Measurements from ENCODE around the gene PI4KA. TPM values are rescaled to one million over a fixed set of nuclear protein-coding genes. Genes with fewer than 3 reads are reported as not detected.
"Not testable (repeated sequence)": the region's sequence is repeated elsewhere in the genome, so short reads cannot be mapped to it uniquely, and the experiment has no call there.

The PI4KA gene
- total RNA-seq, 4 donors from 2014 or later: 76.5 to 164 (median 115) TPM

DNA sequence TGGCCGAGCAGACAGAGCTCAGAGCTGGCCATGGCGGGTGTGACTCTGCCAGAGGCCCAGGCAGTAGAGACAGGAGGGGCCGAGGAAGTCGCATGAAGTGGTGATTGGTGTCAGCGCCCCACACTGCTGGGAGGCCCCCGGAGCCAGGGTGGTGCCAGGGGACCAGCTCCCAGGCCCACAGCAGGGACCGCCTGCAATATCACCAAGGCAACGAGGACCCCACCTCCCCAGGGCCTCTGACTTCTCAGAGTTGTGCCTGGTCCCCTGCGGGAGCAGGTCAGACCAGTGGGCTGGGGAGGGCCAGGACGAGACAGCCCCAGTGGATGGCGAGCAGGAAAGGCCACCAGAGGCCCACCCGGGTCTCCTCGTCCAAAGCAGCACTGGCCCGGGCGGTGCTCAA, 189.1 kb downstream of the PI4KA start:
- H3K36me3 ChIP-seq, H3K27ac ChIP-seq: not testable (repeated sequence)
- 100% methylated on average over 2 of the region's 15 CpGs; no CpG with 5 or more reads in 1 of the 2 donors for WGBS, 2 donors

DNA sequence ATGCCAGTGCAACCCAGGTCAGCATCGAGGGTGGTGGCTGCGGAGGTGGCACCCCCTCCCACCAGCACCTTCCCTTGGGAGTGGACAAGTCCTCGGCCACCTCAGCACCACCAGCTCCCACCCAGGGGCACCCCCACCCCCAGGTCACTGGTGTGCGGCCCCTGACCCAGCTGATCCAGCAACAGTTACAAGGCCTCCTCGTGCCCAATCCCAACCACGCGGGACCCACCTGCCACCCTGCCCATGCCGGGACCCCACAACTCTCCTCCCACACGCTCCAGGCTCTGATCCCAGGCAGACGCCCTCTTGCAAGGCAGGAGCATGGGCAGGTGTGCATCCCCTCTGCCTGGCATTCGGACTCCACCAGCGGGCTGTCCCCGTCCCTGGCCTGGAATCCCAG, 189.8 kb downstream of the PI4KA start:
- not testable (repeated sequence) for H3K4me1 ChIP-seq; H3K36me3 ChIP-seq; H3K9me3 ChIP-seq; H3K4me3 ChIP-seq; H3K27ac ChIP-seq; DNase-seq (ENCODE audit: low spot score in 2 of 2)
- 88 to 96% methylated on average over 8 to 10 of the region's 13 CpGs for WGBS, 2 donors
- H3K27me3 ChIP-seq: peaks cover 0 to 27% of the 10 kb centered on the region in 2 donors

More for the DNA sequence above, 189.1 kb downstream of the PI4KA start:
- not testable (repeated sequence) for H3K9me3 ChIP-seq; H3K4me3 ChIP-seq; DNase-seq (ENCODE audit: low spot score in 2 of 2); H3K4me1 ChIP-seq
- H3K27me3 ChIP-seq: peaks cover 0 to 27% of the 10 kb centered on the region in 2 donors

DNA sequence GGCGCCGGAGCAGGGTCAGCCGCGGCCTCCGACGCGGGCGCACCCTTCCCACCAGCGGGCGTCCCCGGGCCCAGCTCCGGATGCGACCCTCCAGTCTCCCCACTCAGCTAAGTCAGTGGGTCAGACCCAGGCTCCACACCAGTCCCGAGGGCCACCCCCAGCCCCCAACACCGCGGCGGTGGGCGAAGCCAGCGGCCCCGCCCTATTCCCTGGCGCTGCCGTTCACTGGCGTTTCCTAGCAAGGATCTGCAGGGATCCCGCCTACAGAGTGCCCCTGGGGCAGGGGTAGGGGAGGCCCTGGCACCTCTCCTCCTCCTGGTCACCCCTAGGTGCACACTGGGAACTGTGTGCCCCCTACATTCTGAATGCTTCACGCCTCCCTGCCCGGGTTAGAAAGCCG, 190.4 kb downstream of the PI4KA start:
- not testable (repeated sequence) for H3K36me3 ChIP-seq; H3K4me3 ChIP-seq; H3K27ac ChIP-seq; H3K4me1 ChIP-seq; DNase-seq (ENCODE audit: low spot score in 2 of 2)
- Histone ChIP-seq H3K9me3 (peaks cover 0 to 10% (median 0%) of the 10 kb centered on the region in 4 donors), H3K27me3 (peaks cover 0 to 23% of the 10 kb centered on the region in 2 donors)
- 87 to 93% methylated on average over 7 to 19 of the region's 27 CpGs for WGBS, 2 donors

DNA sequence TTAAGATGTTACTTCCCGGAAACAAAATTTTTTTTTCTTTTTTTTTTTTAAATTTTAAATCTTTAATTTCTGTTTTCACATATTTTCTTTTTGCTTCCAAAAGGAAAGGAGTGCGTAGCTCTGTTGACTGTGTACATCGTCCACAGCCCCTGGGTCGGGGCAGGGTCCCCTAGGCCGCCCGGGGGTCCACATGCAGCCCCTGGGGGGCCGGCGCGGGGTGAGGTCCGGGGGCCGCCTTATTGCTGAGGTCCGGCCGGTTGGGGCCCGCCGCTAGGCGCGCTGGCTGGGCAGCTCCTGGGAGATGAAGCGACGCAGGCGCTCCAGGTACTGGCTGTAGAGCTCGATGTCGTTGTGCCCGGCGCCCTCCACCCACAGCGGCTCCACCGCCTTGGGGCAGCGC, 191.1 kb downstream of the PI4KA start:
- not testable (repeated sequence) for DNase-seq (ENCODE audit: low spot score in 2 of 2); H3K36me3 ChIP-seq; H3K27ac ChIP-seq; H3K4me3 ChIP-seq; H3K4me1 ChIP-seq
- Histone ChIP-seq H3K27me3 (peaks cover 0 to 17% of the 10 kb centered on the region in 2 donors), H3K9me3 (peaks cover 0 to 16% (median 0%) of the 10 kb centered on the region in 4 donors)
- WGBS, 2 donors: 76 to 89% methylated on average over 12 to 15 of the region's 27 CpGs

DNA sequence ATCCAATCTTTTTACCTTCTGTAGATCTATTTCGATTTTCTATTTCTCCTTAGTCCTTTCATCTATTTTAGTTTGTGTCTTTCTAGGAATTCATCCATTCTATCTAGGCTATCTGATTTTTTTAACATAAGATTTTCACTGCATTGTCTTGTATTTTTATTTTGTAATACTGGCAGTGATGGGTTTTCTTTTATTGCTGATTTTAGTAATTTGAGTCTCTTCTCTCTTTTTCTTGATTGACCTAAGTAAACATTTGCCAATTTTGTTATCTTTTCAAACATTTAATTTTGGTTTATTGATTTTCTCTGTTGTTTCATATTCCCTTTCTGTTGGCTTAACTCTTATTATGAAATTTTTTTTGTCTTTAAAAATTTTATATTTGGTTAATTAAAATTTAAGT, 192.1 kb downstream of the PI4KA start:
- WGBS, 2 donors: 82 to 85% methylated on average over 1 of the region's 1 CpG
- H3K4me1 ChIP-seq: no peaks in the 10 kb centered on the region
- no peak overlapping the region for H3K4me3 ChIP-seq
- H3K27ac ChIP-seq: no peak overlapping the region
- TF ChIP-seq, protein P1, sequence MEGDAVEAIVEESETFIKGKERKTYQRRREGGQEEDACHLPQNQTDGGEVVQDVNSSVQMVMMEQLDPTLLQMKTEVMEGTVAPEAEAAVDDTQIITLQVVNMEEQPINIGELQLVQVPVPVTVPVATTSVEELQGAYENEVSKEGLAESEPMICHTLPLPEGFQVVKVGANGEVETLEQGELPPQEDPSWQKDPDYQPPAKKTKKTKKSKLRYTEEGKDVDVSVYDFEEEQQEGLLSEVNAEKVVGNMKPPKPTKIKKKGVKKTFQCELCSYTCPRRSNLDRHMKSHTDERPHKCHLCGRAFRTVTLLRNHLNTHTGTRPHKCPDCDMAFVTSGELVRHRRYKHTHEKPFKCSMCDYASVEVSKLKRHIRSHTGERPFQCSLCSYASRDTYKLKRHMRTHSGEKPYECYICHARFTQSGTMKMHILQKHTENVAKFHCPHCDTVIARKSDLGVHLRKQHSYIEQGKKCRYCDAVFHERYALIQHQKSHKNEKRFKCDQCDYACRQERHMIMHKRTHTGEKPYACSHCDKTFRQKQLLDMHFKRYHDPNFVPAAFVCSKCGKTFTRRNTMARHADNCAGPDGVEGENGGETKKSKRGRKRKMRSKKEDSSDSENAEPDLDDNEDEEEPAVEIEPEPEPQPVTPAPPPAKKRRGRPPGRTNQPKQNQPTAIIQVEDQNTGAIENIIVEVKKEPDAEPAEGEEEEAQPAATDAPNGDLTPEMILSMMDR (IDR thresholded peaks at IDR 0.05): no peak
- TF ChIP-seq EP300 (IDR thresholded peaks at IDR 0.05) (no peak), POLR2A (IDR thresholded peaks at IDR 0.05) (no peak)
- H3K36me3 ChIP-seq: no peaks in the 10 kb centered on the region
- no peak for DNase-seq (ENCODE audit: low spot score in 2 of 2)
- peaks cover 0 to 16% (median 0%) of the 10 kb centered on the region in 4 donors for H3K9me3 ChIP-seq
- peaks cover 0 to 12% of the 10 kb centered on the region in 2 donors for H3K27me3 ChIP-seq

DNA sequence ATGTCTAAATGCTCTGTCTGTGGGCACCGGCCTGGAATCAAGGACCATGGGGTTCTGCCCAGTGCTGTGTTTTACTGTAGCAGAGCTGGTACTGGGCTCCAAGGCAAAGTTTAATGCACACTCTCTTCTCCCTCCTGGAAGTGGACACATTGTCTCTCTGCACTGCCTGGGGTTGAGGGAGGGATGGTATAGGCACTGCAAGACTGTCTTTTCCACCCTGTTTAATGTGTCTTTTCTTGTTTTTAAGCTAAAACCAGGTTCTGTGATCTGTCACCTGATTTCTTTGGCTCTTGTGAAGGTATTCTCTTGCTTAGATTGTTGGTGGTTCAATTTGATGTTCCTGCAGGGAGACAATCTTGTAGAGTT, 194.0 kb downstream of the PI4KA start:
- H3K27me3 ChIP-seq: no peaks in the 10 kb centered on the region
- no peaks in the 10 kb centered on the region for H3K36me3 ChIP-seq
- WGBS, 2 donors: 89 to 100% methylated on average over 1 of the region's 1 CpG
- no peaks in the 10 kb centered on the region for H3K4me1 ChIP-seq
- H3K27ac ChIP-seq: no peak overlapping the region
- TF ChIP-seq EP300 (IDR thresholded peaks at IDR 0.05): no peak
- no peak for TF ChIP-seq POLR2A (IDR thresholded peaks at IDR 0.05)
- TF ChIP-seq, protein P1 (IDR thresholded peaks at IDR 0.05): no peak
- H3K9me3 ChIP-seq: peaks cover 0 to 16% (median 0%) of the 10 kb centered on the region in 4 donors
- no peak overlapping the region for H3K4me3 ChIP-seq
- no peak for DNase-seq (ENCODE audit: low spot score in 2 of 2)

DNA sequence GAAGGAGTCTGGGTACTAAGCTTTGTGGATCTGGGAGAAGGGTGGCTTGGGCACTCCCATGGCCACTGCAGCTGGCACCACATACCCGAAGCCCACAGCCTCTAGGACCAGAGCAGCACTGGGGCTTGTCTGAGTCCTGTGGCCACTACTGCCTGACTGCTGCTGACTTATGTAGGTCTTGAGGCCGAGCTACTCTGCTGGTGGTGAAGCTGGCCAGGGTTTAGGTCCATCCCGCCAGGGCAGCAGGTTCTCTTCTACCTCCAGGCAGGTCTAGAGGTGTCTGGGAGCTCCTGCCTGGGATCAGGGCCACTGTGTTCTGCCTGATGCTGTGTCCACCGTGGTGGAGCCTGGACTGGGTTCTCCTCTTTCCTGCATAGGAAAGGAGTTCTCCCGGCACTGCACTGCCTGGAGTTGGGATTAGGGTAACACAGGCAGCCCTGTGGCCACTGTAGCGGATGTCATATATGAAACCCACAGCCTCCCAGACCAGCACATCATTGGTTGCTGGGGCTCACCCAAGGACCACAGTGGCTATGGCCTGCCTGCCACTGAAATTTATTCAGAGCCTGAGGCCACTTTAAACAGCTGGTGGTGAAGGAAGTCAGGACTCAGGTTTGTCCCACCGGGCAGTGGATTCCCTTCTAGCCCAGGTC, 194.5 kb downstream of the PI4KA start:
- no peak for TF ChIP-seq POLR2A (IDR thresholded peaks at IDR 0.05)
- TF ChIP-seq EP300 (IDR thresholded peaks at IDR 0.05): no peak
- TF ChIP-seq, protein P1 (IDR thresholded peaks at IDR 0.05): no peak
- Histone ChIP-seq H3K9me3 (peaks cover 0 to 16% (median 0%) of the 10 kb centered on the region in 4 donors), H3K27ac (no peak overlapping the region), H3K4me1 (no peaks in the 10 kb centered on the region), H3K36me3 (no peaks in the 10 kb centered on the region), H3K27me3 (no peaks in the 10 kb centered on the region), H3K4me3 (no peak overlapping the region)
- 82 to 92% methylated on average over 6 to 7 of the region's 7 CpGs for WGBS, 2 donors
- no peak for DNase-seq (ENCODE audit: low spot score in 2 of 2)

Data from tibial nerve (tissue), 4 donors.